IMR-90 (cell line): ENCODE measurements around the gene IVNS1ABP. TPM values are rescaled to one million over a fixed set of nuclear protein-coding genes. Genes with fewer than 3 reads are reported as not detected.
A peak's percentile ranks its signal among the peaks of the same experiment; 100 is the strongest.

Source experiments
- ATAC-seq: fragments of 200-7000 bp; cut with Tn5 transposase; 2 replicates; pipeline ENCODE4 v1.9.1; 2020; ENCODE audit warnings: low read depth, mild to moderate bottlenecking, moderate library complexity
- BruUV-seq: library from RNA; stranded (reverse); fragments of 400-500 nt; replicated peaks from 2 replicates; lab custom pipeline; 2021; lab: Mats Ljungman, UMichigan
- CTCF ChIA-PET: fragments of 300-600 bp; formaldehyde crosslinking; extraction: SDS; loops from one replicate; lab custom pipeline; 2021; ENCODE audit warnings: antibody characterized with exemption; lab: Yijun Ruan, JAX
- POLR2A ChIA-PET: fragments of 300-600 bp; sonication (Branson Sonifier 250); formaldehyde crosslinking; loops from one replicate; lab custom pipeline; 2022; ENCODE audit warnings: antibody characterized with exemption; ENCODE audit not compliant: unreplicated experiment; lab: Charles Lee
- DNase-seq: peaks from one replicate; pipeline ENCODE4 v3.0.0; 2013
- H2AFZ ChIP-seq: replicated peaks from 2 replicates; pipeline ENCODE3; 2013; ENCODE audit warnings: low read length, mild to moderate bottlenecking; ENCODE audit not compliant: poor library complexity
- H2AK5ac ChIP-seq: 2 replicates; pipeline ENCODE4 v1.6.1; 2013; ENCODE audit warnings: low read depth, low read length, inconsistent platforms
- H2AK9ac ChIP-seq: replicated peaks from 2 replicates; pipeline ENCODE3; 2013; ENCODE audit warnings: mild to moderate bottlenecking, low read depth, low read length, moderate library complexity; ENCODE audit not compliant: poor library complexity
- H2BK120ac ChIP-seq: 2 replicates; pipeline ENCODE4 v1.6.1; 2013; ENCODE audit warnings: low read depth, low read length, inconsistent platforms
- H2BK15ac ChIP-seq: 3 replicates; pipeline ENCODE4 v1.6.1; 2013; ENCODE audit warnings: low read depth, low read length, inconsistent platforms
- H2BK20ac ChIP-seq: 2 replicates; pipeline ENCODE4 v1.6.1; 2013; ENCODE audit warnings: low read depth, mild to moderate bottlenecking, inconsistent platforms, low read length, moderate library complexity
- H2BK5ac ChIP-seq: 2 replicates; pipeline ENCODE4 v1.6.1; 2013; ENCODE audit warnings: mild to moderate bottlenecking, low read depth, low read length, inconsistent platforms; ENCODE audit not compliant: poor library complexity, severe bottlenecking
- H3K14ac ChIP-seq: replicated peaks from 2 replicates; pipeline ENCODE4 v1.6.1; 2013; ENCODE audit warnings: low read depth, low read length, inconsistent platforms
- H3K18ac ChIP-seq: 2 replicates; pipeline ENCODE4 v1.6.1; 2013; ENCODE audit warnings: low read depth, low read length, control low read depth
- H3K23ac ChIP-seq: 2 replicates; pipeline ENCODE4 v1.6.1; 2013; ENCODE audit warnings: low read depth, low read length, inconsistent platforms
- H3K27ac ChIP-seq: 2 replicates; pipeline ENCODE4 v1.5.1; 2013; ENCODE audit warnings: mild to moderate bottlenecking, control low read depth, low read length; ENCODE audit not compliant: insufficient read depth
- H3K27me3 ChIP-seq: 2 replicates; pipeline ENCODE4 v1.6.1; 2013; ENCODE audit warnings: low read length; ENCODE audit not compliant: control insufficient read depth, insufficient read depth
- H3K36me3 ChIP-seq: 2 replicates; pipeline ENCODE4 v1.6.1; 2013; ENCODE audit warnings: low read length, mixed read lengths; ENCODE audit not compliant: control insufficient read depth, insufficient read depth
- H3K4ac ChIP-seq: 2 replicates; pipeline ENCODE4 v1.6.1; 2013; ENCODE audit warnings: low read depth, low read length, inconsistent platforms
- H3K4me1 ChIP-seq: 2 replicates; pipeline ENCODE4 v1.6.1; 2013; ENCODE audit warnings: low read length, mixed read lengths; ENCODE audit not compliant: control insufficient read depth, insufficient read depth
- H3K4me2 ChIP-seq: 2 replicates; pipeline ENCODE4 v1.6.1; 2013; ENCODE audit warnings: low read depth, mild to moderate bottlenecking, control low read depth, low read length, moderate library complexity
- H3K4me3 ChIP-seq: 2 replicates; pipeline ENCODE4 v1.5.1; 2013; ENCODE audit warnings: low read depth, mild to moderate bottlenecking, control low read depth, low read length, moderate library complexity; ENCODE audit not compliant: insufficient read depth
- H3K56ac ChIP-seq: 2 replicates; pipeline ENCODE4 v1.6.1; 2013; ENCODE audit warnings: low read length, inconsistent platforms; ENCODE audit not compliant: insufficient read depth; ENCODE audit errors: extremely low read depth
- H3K79me1 ChIP-seq, 2 experiments: 2 replicates each; pipeline ENCODE4 v1.6.1; 2013; ENCODE audit warnings: low read length in 2 of 2, inconsistent platforms in 1 of 2, low read depth in 1 of 2
- H3K9ac ChIP-seq: 2 replicates; pipeline ENCODE4 v1.6.1; 2013; ENCODE audit warnings: low read depth, low read length, control low read depth
- H3K9me1 ChIP-seq: 2 replicates; pipeline ENCODE4 v1.6.1; 2013; ENCODE audit warnings: low read length, inconsistent platforms; ENCODE audit not compliant: insufficient read depth
- H3K9me3 ChIP-seq: 2 replicates; pipeline ENCODE4 v1.6.1; 2013; ENCODE audit warnings: low read length; ENCODE audit not compliant: control insufficient read depth, insufficient read depth
- H4K20me1 ChIP-seq: 2 replicates; pipeline ENCODE4 v1.6.1; 2013; ENCODE audit warnings: low read length, inconsistent platforms; ENCODE audit not compliant: insufficient read depth
- H4K5ac ChIP-seq: 2 replicates; pipeline ENCODE4 v1.6.1; 2013; ENCODE audit warnings: mild to moderate bottlenecking, low read depth, low read length, control low read depth
- H4K8ac ChIP-seq, 2 experiments: 2 replicates each; pipeline ENCODE4 v1.6.1; 2013; ENCODE audit warnings: low read depth in 2 of 2, low read length in 2 of 2, control low read depth in 1 of 2, inconsistent platforms in 1 of 2
- H4K91ac ChIP-seq: 2 replicates; pipeline ENCODE4 v1.6.1; 2013; ENCODE audit warnings: low read depth, low read length, inconsistent platforms; ENCODE audit not compliant: insufficient read depth
- CEBPB ChIP-seq: IDR thresholded peaks from 2 replicates; pipeline ENCODE4 v1.6.1; 2012; ENCODE audit warnings: low read depth, low read length, improper control_type of control experiment
- CHD1 ChIP-seq: IDR thresholded peaks from 2 replicates; pipeline ENCODE4 v1.6.1; 2012; ENCODE audit warnings: low read depth, low read length, improper control_type of control experiment
- ELK1 ChIP-seq: fragments of 150-350 bp; IDR thresholded peaks from 2 replicates; pipeline ENCODE4 v1.6.1; 2016; ENCODE audit warnings: low read depth, mild to moderate bottlenecking, low read length, moderate library complexity, borderline replicate concordance
- MAFK ChIP-seq: IDR thresholded peaks from 2 replicates; pipeline ENCODE4 v1.6.1; 2012; ENCODE audit warnings: low read depth, low read length, improper control_type of control experiment
- MXI1 ChIP-seq: IDR thresholded peaks from 2 replicates; pipeline ENCODE4 v1.6.1; 2012; ENCODE audit warnings: low read depth, mild to moderate bottlenecking, low read length, moderate library complexity, borderline replicate concordance
- POLR2A ChIP-seq: IDR thresholded peaks from 2 replicates; pipeline ENCODE4 v1.6.1; 2012; ENCODE audit warnings: mild to moderate bottlenecking, low read depth, low read length
- RCOR1 ChIP-seq: IDR thresholded peaks from 2 replicates; pipeline ENCODE4 v1.6.1; 2012; ENCODE audit warnings: mild to moderate bottlenecking, low read length, improper control_type of control experiment; ENCODE audit not compliant: insufficient replicate concordance
- USF2 ChIP-seq: fragments of 150-350 bp; IDR thresholded peaks from 2 replicates; pipeline ENCODE4 v1.6.1; 2017; ENCODE audit warnings: mild to moderate bottlenecking, antibody characterized with exemption, low read length, low read depth
- WGBS, 2 experiments: methylation state at CpG; one replicate each; pipeline versions ENCODE4 v1.1.5 to v1.1.7; 2013; ENCODE audit warnings: missing lambda C conversion rate in 2 of 2; ENCODE audit not compliant: insufficient read length in 1 of 2; ENCODE audit errors: extremely low coverage in 2 of 2; 5-methylcytosine and 5-hydroxymethylcytosine counted together
- dilution Hi-C: fragments of 300-500 bp; cut with HindIII; formaldehyde crosslinking; loops from one replicate; pipeline ENCODE4 v1.14.3; 2018; ENCODE audit warnings: low sequenced_read_pairs; ENCODE audit not compliant: unreplicated experiment
- in situ Hi-C: fragments of 300-500 bp; cut with MboI; formaldehyde crosslinking; loops from 3 replicates; pipeline ENCODE4 v1.14.3; 2019; ENCODE audit warnings: low sequenced_read_pairs, inconsistent platforms, mixed read lengths
- intact Hi-C: fragments of 100-400 bp; cut with micrococcal nuclease; formaldehyde crosslinking; loops from 2 replicates; pipeline ENCODE4 v1.10.0; 2022
- polyA plus RNA-seq, 3 experiments: library from polyadenylated mRNA; depleted of rRNA; stranded (reverse); fragments of >200 nt; gene quantifications; 2 replicates each; pipeline ENCODE4 v1.2.3, GENCODE V29; 2012; ENCODE audit warnings: low replicate concordance in 1 of 3
- total RNA-seq: library from RNA; depleted of rRNA; stranded (reverse); fragments of >200 nt; gene quantifications from 2 replicates; pipeline ENCODE4 v1.2.3, GENCODE V29; 2012
- TF ChIP-seq, protein P1 (sequence below): conservative IDR thresholded peaks from 2 replicates; pipeline ENCODE4 v1.5.1; 2012; ENCODE audit warnings: mild to moderate bottlenecking, low read depth, low read length, improper control_type of control experiment

IVNS1ABP gene
- total and polyA plus RNA-seq, 2 of the 4 experiments (the other 2 are of a cell fraction), result 21.8 to 26.7 TPM

GRCh38 chr1:185314411-185314810, 2.6 kb downstream of the IVNS1ABP start:
- Histone ChIP-seq H4K91ac (no peak overlapping the region), H2AK5ac (no peak overlapping the region), H4K20me1 (peaks cover 32% of the 10 kb centered on the region), H3K14ac (peak overlapping the region; percentile 50), H3K4me1 (peaks cover 7% of the 10 kb centered on the region), H3K4ac (0 out of 2 replicates have a peak overlapping the region, but pooled peaks have one; percentile 35), H3K4me2 (peak overlapping the region; percentile 93), H3K4me3 (peak overlapping the region; percentile 38; the same call in 1 of the 2 replicates), H3K18ac (peak overlapping the region; percentile 50; the same call in 1 of the 2 replicates), H3K9me1 (no peaks in the 10 kb centered on the region), H4K8ac (no peak overlapping the region), H3K36me3 (peaks cover 5% of the 10 kb centered on the region), H3K79me1 (peaks cover 11 to 38% of the 10 kb centered on the region in 2 experiments), H3K56ac (peak overlapping the region; percentile 22; the same call in 1 of the 2 replicates), H3K27ac (no peak overlapping the region), H3K27me3 (no peaks in the 10 kb centered on the region), H2BK20ac (no peak overlapping the region), H3K23ac (peak overlapping the region; percentile 37; the same call in 1 of the 2 replicates), H2AK9ac (no peak overlapping the region), H3K9ac (peak overlapping the region; percentile 48; the same call in 1 of the 2 replicates), H2BK5ac (peak overlapping the region; percentile 70), H4K5ac (no peak overlapping the region; the same call in 1 of the 2 replicates), H2BK15ac (no peak overlapping the region), H2AFZ (no peak overlapping the region), H2BK120ac (no peak overlapping the region; the same call in 1 of the 2 replicates), H3K9me3 (no peaks in the 10 kb centered on the region)
- ATAC-seq (no peak), DNase-seq (no peak)
- dilution Hi-C loops (no loop called here), intact Hi-C loops (loop anchor here (1.0 to 5.0 kb wide), 2 partner anchors 77 to 356 kb away; no protein-coding TSS in a partner anchor), in situ Hi-C loops (no loop called here)
- 13% methylated on average over 1 of the region's 1 CpG; no CpG with 5 or more reads in 1 of the 2 experiments for WGBS, 2 experiments
- ChIA-PET POLR2A (no interaction called here), CTCF (interaction anchor here (0.9 to 1.0 kb wide), 2 partner anchors 88 to 355 kb away, joined by 4 read pairs; no protein-coding TSS in a partner anchor)
- TF ChIP-seq CEBPB (no peak), MXI1 (no peak), CHD1 (no peak), RCOR1 (no peak), MAFK (no peak), POLR2A (no peak), USF2 (no peak), ELK1 (no peak)
- TF ChIP-seq, protein P1, sequence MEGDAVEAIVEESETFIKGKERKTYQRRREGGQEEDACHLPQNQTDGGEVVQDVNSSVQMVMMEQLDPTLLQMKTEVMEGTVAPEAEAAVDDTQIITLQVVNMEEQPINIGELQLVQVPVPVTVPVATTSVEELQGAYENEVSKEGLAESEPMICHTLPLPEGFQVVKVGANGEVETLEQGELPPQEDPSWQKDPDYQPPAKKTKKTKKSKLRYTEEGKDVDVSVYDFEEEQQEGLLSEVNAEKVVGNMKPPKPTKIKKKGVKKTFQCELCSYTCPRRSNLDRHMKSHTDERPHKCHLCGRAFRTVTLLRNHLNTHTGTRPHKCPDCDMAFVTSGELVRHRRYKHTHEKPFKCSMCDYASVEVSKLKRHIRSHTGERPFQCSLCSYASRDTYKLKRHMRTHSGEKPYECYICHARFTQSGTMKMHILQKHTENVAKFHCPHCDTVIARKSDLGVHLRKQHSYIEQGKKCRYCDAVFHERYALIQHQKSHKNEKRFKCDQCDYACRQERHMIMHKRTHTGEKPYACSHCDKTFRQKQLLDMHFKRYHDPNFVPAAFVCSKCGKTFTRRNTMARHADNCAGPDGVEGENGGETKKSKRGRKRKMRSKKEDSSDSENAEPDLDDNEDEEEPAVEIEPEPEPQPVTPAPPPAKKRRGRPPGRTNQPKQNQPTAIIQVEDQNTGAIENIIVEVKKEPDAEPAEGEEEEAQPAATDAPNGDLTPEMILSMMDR, result no peak
- no TSS peak for BruUV-seq
